Skeletal muscle satellite cell (primary cell): Measurements from ENCODE around the gene BMP7.

Experiments
- H3K27me3 ChIP-seq: 2 replicates; pipeline ENCODE4 v1.7.0; 2013; ENCODE audit warnings: low read length; ENCODE audit not compliant: control insufficient read depth, insufficient read depth
- H3K36me3 ChIP-seq: 2 replicates; pipeline ENCODE4 v1.7.0; 2013; ENCODE audit warnings: mild to moderate bottlenecking, control low read depth, low read length; ENCODE audit not compliant: insufficient read depth
- H3K4me1 ChIP-seq: 2 replicates; pipeline ENCODE4 v1.7.0; 2013; ENCODE audit warnings: low read length; ENCODE audit not compliant: control insufficient read depth, insufficient read depth
- H3K4me2 ChIP-seq: 2 replicates; pipeline ENCODE4 v1.7.0; 2013; ENCODE audit warnings: mild to moderate bottlenecking, low read length
- H3K4me3 ChIP-seq: 2 replicates; pipeline ENCODE4 v1.7.0; 2013; ENCODE audit warnings: low read length
- H3K9ac ChIP-seq: 2 replicates; pipeline ENCODE4 v1.7.0; 2013; ENCODE audit warnings: mild to moderate bottlenecking, low read depth, low read length, moderate library complexity
- H3K9me3 ChIP-seq: replicated peaks from 2 replicates; pipeline ENCODE4 v1.7.0; 2013; ENCODE audit warnings: mild to moderate bottlenecking, control low read depth, low read length

The BMP7 gene

GRCh38 chr20:57167971-57168701 lies 98.3 kb downstream of the BMP7 start:
- Histone ChIP-seq H3K9me3 (peaks cover 13% of the 10 kb centered on the region), H3K4me3 (no peak overlapping the region), H3K4me1 (peaks cover 4% of the 10 kb centered on the region), H3K36me3 (no peaks in the 10 kb centered on the region), H3K9ac (no peak overlapping the region), H3K4me2 (no peak overlapping the region), H3K27me3 (no peaks in the 10 kb centered on the region)

- peaks cover 4% of the 10 kb centered on the region for H3K4me1 ChIP-seq
- H3K9ac ChIP-seq: no peak overlapping the region
- H3K4me3 ChIP-seq: no peak overlapping the region
- peaks cover 13% of the 10 kb centered on the region for H3K9me3 ChIP-seq
- no peak overlapping the region for H3K4me2 ChIP-seq
- no peaks in the 10 kb centered on the region for H3K27me3 ChIP-seq
- no peaks in the 10 kb centered on the region for H3K36me3 ChIP-seq
Observed at GRCh38 chr20:57167292-57167655, 99.2 kb downstream of the BMP7 start.

GRCh38 chr20:57166568-57167291 lies 99.7 kb downstream of the BMP7 start:
- H3K9me3 ChIP-seq: peaks cover 13% of the 10 kb centered on the region
- H3K27me3 ChIP-seq: no peaks in the 10 kb centered on the region
- no peak overlapping the region for H3K4me2 ChIP-seq
- no peaks in the 10 kb centered on the region for H3K36me3 ChIP-seq
- no peak overlapping the region for H3K9ac ChIP-seq
- no peak overlapping the region for H3K4me3 ChIP-seq
- peaks cover 4% of the 10 kb centered on the region for H3K4me1 ChIP-seq

DNA sequence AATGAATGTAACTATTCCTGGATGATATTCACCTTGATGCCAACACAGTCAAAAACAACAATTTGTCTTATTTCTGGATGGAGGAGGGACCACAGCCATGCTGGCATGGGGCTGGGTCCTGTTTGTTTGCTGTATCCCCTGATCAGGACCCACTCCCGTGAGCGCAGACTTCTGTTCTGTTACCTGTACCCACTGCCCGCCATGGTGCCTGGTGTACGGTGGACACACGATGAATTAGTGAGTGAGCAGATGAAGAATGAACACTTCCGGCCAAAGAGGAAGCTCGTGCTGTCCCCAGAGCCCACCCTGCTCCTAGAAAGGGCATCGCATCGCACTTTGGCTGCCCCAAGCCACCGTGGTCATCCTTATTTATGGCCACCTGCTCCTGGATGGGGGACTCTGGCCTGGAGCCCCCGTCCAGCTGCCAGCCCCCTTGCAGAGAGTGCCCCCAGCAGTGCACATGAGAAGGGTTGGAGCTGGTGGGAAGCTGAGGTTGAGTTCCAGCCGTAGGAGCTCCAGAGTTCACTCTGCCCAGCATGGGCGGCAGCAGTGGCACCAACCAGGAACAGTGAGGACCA lies 100.9 kb downstream of the BMP7 start:
- Histone ChIP-seq H3K9me3 (peaks cover 13% of the 10 kb centered on the region), H3K27me3 (no peaks in the 10 kb centered on the region), H3K36me3 (no peaks in the 10 kb centered on the region)

DNA sequence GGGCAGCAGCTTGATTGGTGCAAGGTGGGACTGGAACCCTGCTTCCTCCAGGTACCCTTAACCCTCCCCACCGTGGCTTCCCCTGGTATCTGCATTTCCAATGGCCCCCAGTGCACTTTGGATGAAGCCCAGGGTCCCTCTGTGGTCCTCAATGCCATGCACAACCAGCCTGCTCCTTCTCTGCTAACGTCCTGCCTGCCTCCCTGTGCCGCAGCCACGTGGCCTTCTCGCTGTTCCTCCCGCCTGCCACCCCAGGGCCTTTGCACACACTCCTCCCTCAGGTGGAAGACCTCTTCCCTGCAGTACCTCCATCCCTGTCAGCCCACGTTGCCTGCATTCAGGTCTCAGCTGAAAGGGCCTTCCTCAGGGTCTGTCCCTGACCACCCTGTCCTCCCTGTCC lies 101.6 kb downstream of the BMP7 start:
- no peak overlapping the region for H3K9ac ChIP-seq
- peaks cover 13% of the 10 kb centered on the region for H3K9me3 ChIP-seq
- H3K36me3 ChIP-seq: no peaks in the 10 kb centered on the region
- peaks cover 4% of the 10 kb centered on the region for H3K4me1 ChIP-seq
- no peaks in the 10 kb centered on the region for H3K27me3 ChIP-seq
- H3K4me3 ChIP-seq: no peak overlapping the region
- no peak overlapping the region for H3K4me2 ChIP-seq

More for the DNA sequence above, 100.9 kb downstream of the BMP7 start:
- H3K4me1 ChIP-seq: peaks cover 4% of the 10 kb centered on the region
- no peak overlapping the region for H3K4me2 ChIP-seq
- no peak overlapping the region for H3K4me3 ChIP-seq
- H3K9ac ChIP-seq: no peak overlapping the region

- H3K4me3 ChIP-seq: no peak overlapping the region
- no peaks in the 10 kb centered on the region for H3K36me3 ChIP-seq
- H3K4me2 ChIP-seq: no peak overlapping the region
- H3K9me3 ChIP-seq: peaks cover 16% of the 10 kb centered on the region
- H3K4me1 ChIP-seq: peaks cover 3% of the 10 kb centered on the region
- no peaks in the 10 kb centered on the region for H3K27me3 ChIP-seq
- H3K9ac ChIP-seq: no peak overlapping the region
Observed at GRCh38 chr20:57163041-57163440, 103.4 kb downstream of the BMP7 start.

DNA sequence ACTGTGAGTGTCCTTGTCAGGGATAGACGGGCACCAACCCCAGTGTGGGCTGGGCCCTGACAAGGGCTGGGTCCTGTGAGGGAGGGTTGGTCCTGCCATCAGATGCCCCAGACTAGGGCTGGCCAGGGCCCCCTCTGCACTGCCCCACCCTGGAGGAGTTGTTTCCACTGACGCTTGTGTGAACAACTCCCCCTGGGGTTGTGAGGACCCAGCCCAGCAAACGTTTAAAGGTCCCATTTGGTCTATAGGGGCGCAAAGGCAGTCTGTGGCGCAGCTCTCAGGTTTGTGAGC lies 104.1 kb downstream of the BMP7 start:
- Histone ChIP-seq H3K36me3 (no peaks in the 10 kb centered on the region), H3K9me3 (peaks cover 16% of the 10 kb centered on the region), H3K27me3 (no peaks in the 10 kb centered on the region), H3K9ac (no peak overlapping the region), H3K4me1 (no peaks in the 10 kb centered on the region), H3K4me3 (no peak overlapping the region), H3K4me2 (no peak overlapping the region)

DNA sequence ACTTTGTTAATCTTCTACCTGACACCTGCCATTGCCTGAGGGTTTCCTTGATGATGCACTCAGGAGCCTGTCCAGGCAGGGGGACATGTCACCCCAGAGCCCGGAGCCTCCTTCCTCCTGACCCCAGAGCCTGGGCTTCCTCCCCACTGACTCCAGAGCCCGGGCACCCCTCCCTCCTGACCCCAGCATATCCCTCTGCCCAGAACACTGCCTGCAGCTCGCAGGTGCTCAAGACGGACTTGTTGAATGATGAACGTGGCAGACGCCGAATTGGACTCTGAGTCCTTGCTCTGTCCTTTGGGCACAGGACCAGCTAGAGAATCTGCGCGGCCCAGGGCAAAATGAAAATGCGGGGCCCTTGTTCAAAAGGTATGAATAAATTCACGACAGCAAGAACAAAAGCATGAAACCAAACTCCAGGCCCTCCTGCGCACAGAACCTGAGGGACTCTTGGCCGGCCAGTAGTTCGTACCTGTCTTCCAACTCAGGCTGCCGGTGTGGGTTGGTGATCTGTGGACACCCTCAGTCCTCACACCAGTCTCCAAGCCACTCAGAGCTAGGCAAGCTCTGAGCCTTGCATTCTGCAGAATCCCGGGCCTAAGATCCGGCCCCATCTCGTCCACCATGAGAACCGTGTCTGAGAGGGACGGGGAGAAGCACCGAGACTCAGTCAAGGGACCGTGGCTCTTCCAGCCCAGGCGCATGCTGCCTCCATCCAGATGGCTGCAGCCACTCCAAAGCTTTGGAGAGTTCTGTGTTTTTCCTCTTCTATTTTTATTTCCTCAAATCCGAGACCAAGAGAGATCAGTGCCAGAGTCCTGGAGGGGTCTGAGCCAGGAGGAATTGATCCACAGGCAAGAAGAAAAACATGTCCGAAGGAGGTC lies 104.7 kb downstream of the BMP7 start:
- H3K4me2 ChIP-seq: no peak overlapping the region
- peaks cover 16% of the 10 kb centered on the region for H3K9me3 ChIP-seq
- H3K9ac ChIP-seq: no peak overlapping the region
- H3K36me3 ChIP-seq: no peaks in the 10 kb centered on the region
- no peaks in the 10 kb centered on the region for H3K27me3 ChIP-seq
- H3K4me3 ChIP-seq: no peak overlapping the region
- no peaks in the 10 kb centered on the region for H3K4me1 ChIP-seq

- Histone ChIP-seq H3K4me3 (no peak overlapping the region), H3K36me3 (no peaks in the 10 kb centered on the region), H3K4me2 (no peak overlapping the region), H3K9ac (no peak overlapping the region), H3K27me3 (no peaks in the 10 kb centered on the region), H3K9me3 (peaks cover 16% of the 10 kb centered on the region), H3K4me1 (no peaks in the 10 kb centered on the region)
Observed at GRCh38 chr20:57160985-57161384, 105.5 kb downstream of the BMP7 start.

DNA sequence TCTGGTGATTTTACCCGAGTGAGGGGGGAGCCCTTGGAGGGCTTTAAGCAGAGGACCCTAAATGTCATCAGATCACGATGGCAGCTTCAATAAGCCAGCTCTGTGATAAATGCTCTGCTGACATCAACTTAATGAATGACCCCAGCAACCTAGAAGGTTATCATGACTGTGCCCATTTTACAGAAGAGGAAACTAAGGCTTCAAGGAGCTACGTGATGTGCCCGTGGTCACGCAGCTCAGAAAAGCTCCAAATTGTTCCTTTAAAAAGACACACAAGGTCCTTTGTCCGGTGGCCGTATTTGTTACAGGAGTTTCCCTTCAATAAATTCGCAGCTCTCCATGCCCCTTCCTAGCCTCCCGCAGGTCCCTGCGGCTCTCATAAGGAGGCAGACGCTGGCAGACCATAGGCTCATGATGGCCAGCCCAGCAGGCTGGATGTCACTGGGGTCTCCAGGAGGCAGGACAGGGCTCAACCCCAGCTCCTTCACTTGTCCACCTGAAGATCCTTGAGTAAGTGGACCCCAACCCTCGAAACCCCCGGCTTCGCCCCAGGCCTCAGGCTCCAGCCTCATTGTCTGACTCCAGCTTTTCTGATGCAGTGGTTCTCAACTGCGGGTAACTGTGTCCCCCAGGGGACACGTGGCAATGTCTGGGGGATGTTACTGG lies 106.4 kb downstream of the BMP7 start:
- Histone ChIP-seq H3K9me3 (peaks cover 11% of the 10 kb centered on the region), H3K9ac (no peak overlapping the region), H3K4me3 (no peak overlapping the region), H3K36me3 (no peaks in the 10 kb centered on the region), H3K27me3 (no peaks in the 10 kb centered on the region), H3K4me2 (no peak overlapping the region), H3K4me1 (no peaks in the 10 kb centered on the region)
